ENCODE measurements around the gene WNT5B. TPM values are rescaled to one million over a fixed set of nuclear protein-coding genes. Genes with fewer than 3 reads are reported as not detected.

Gene WNT5B
- total and polyA plus RNA-seq, 10 donors: 1.1 to 8.7 (median 4.4) TPM

DNA sequence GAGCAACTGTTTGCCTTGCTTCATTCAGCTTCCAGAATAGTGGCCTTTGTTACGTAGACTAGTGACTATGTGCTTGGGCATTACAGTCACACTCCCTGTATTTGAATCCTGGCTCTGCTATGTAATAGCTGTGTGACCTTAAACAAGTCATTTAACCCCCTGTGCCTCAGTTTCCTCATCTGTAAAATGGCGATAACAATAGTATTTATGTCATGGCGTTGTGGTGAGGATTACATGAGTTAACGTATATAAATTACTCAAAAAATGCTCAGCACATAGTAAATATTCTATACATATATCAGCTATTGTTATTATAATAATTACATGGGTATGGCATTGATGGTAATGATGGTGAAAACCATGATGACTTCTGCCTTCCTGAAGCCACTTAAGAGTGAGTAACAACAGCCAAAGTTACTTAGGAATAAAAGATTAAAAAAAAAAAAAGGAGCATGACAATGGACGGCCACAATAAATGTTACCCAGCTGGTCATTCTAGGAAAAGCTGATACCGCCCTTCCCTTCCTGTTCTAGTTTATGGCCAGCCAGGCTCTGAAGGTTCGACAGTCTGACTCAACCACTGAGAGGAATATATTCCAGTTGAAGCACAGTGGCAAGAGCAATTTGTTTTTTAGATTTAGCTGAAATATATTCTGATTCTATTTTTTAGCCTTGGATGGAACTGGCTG lies 51.9 kb downstream of the WNT5B start:
- DNase-seq: no peak
- Histone ChIP-seq H3K27ac (peak overlapping the region in 7 of 8 donors; percentile 24 to 74 (median 49)), H3K36me3 (no peaks in the 10 kb centered on the region), H3K9me3 (no peaks in the 10 kb centered on the region), H3K4me3 (no peak overlapping the region), H3K27me3 (replicated peaks in 1 of 7) (no peaks in the 10 kb centered on the region), H3K4me1 (no peaks in the 10 kb centered on the region)
- intact Hi-C loops (cut with DNase I; ENCODE audit: low total_unique reads): no loop called here
- WGBS, 5 donors: 76 to 84% (median 81%) methylated on average over 7 of the region's 7 CpGs
- TF ChIP-seq POLR2A (IDR thresholded peaks at IDR 0.05): no peak
- peak in 1 of 3 donors; percentile 29 for TF ChIP-seq POLR2AphosphoS5 (IDR thresholded peaks at IDR 0.05)

DNA sequence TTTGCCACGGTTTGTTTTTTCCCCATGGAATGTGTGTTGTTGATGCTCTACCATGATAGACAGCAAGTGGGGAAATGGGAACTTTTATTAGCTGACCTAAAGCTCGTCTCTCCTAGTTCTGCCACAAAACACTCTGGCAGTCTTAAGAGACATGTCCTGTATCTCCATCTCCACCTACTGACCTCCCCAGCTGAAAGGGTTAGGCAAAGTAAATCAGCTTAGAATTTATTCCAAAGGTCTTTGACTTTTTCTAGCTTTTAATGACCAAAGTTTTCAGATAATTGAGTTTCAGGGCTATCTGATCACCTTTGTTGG lies 52.4 kb downstream of the WNT5B start:
- WGBS, 5 donors: 49 to 66% (median 52%) methylated on average over 2 of the region's 2 CpGs
- Histone ChIP-seq H3K9me3 (no peaks in the 10 kb centered on the region), H3K27ac (peak overlapping the region in 7 of 8 donors; percentile 24 to 74 (median 49)), H3K27me3 (replicated peaks in 1 of 7) (no peaks in the 10 kb centered on the region), H3K36me3 (no peaks in the 10 kb centered on the region), H3K4me1 (no peaks in the 10 kb centered on the region), H3K4me3 (no peak overlapping the region)
- TF ChIP-seq CTCF (IDR thresholded peaks at IDR 0.05 in 8 of 11, conservative IDR thresholded peaks at IDR 0.05 in 3 of 11) (no peak), POLR2AphosphoS5 (IDR thresholded peaks at IDR 0.05) (no peak), POLR2A (IDR thresholded peaks at IDR 0.05) (no peak)
- intact Hi-C loops (cut with DNase I; ENCODE audit: low total_unique reads): no loop called here
- no peak for DNase-seq

DNA sequence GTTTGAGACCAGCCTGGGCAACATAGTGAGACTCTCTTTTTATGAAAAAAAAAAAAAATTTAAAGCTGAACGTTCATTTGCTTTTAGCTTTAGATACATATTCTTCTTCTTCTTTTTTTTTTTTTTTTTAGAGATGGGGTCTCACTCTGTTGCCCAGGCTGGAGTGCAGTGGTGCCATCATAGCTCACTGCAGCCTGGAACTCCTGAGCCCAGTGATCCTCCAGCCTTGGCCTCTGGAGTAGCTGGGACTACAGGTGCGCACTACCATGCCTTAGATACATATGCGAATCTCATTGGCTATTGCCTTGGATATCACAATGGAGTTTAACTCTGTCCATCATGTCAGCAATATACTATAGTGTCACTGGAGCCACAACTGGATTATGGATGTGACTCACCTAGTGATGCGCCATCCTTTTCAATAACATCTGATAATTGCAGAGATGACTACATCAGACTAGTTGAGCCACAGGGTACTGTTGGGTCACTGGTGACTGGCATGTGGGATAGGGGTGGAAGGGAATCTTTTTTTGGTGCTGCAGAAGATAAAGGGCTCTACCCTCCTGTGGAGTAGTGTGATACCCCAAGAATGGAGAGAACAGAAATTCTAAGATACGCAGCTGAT lies 59.2 kb downstream of the WNT5B start:
- no peak overlapping the region for H3K4me3 ChIP-seq
- H3K9me3 ChIP-seq: no peaks in the 10 kb centered on the region
- 92 to 99% (median 95%) methylated on average over 5 of the region's 5 CpGs for WGBS, 5 donors
- no peaks in the 10 kb centered on the region for H3K36me3 ChIP-seq
- no peak overlapping the region for H3K27ac ChIP-seq
- intact Hi-C loops (cut with DNase I; ENCODE audit: low total_unique reads): no loop called here
- H3K4me1 ChIP-seq: peaks cover 17 to 36% (median 25%) of the 10 kb centered on the region in 6 donors
- no peak for DNase-seq
- TF ChIP-seq CTCF (IDR thresholded peaks at IDR 0.05 in 8 of 11, conservative IDR thresholded peaks at IDR 0.05 in 3 of 11) (no peak), POLR2A (IDR thresholded peaks at IDR 0.05) (no peak), POLR2AphosphoS5 (IDR thresholded peaks at IDR 0.05) (no peak)
- no peaks in the 10 kb centered on the region for H3K27me3 ChIP-seq (replicated peaks in 1 of 7)

GRCh38 chr12:1690578-1691122 lies 61.6 kb downstream of the WNT5B start, which contains the start of gene ADIPOR2:
Gene ADIPOR2 (plus strand): TSS chr12:1691070. CDS start chr12:1754344, 63,274 bp downstream.
- H3K27ac ChIP-seq: peak within 1 kb of the TSS; percentile 74 to 97 (median 94)
- no peaks in the 10 kb centered on the region for H3K27me3 ChIP-seq (replicated peaks in 1 of 7)
- H3K4me1 ChIP-seq: peaks cover 17 to 60% (median 37%) of the 10 kb centered on the region in 6 donors
- H3K4me3 ChIP-seq: peak within 1 kb of the TSS; percentile 52 to 84 (median 79)
- intact Hi-C loops (cut with DNase I; ENCODE audit: low total_unique reads): no loop called here
- DNase-seq: peak; percentile 97
- 0 to 1% (median 0%) methylated on average over 11 to 59 of the region's 59 CpGs for WGBS, 5 donors
- H3K9me3 ChIP-seq: no peaks in the 10 kb centered on the region
- TF ChIP-seq POLR2A (IDR thresholded peaks at IDR 0.05) (peak in 1 of 3 donors; percentile 70), CTCF (IDR thresholded peaks at IDR 0.05 in 8 of 11, conservative IDR thresholded peaks at IDR 0.05 in 3 of 11) (peak in 2 of 11 experiments; percentile 15 to 21), POLR2AphosphoS5 (IDR thresholded peaks at IDR 0.05) (peak; percentile 94 to 98 (median 97))
- no peaks in the 10 kb centered on the region for H3K36me3 ChIP-seq
